ENCODE measurements around the gene TDRD9. TPM values are rescaled to one million over a fixed set of nuclear protein-coding genes. Genes with fewer than 3 reads are reported as not detected.

The TDRD9 gene
- total RNA-seq, 4 donors from 2014 or later, result 0.17 to 1.5 (median 0.31) TPM; not detected in 1

DNA sequence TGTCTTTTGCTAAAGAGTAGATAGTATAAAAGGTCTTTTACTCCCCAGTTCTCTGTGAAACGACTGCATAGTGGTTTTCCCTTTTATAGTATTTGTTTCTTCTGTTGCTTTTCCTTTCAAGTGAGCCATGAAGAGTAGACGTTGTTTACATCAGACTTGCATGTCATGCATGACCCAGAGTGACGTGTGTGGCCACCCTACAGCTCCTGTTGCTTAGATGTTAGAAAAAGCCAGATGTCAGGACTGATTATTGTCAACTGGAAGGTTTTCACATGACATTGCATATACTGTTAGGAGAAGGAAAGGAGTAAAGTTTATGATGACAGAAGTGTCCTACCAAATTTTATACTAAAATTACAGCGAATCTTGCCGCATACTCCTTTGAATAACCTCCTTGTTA, 15.4 kb downstream of the TDRD9 start:
- in situ Hi-C loops (cut with MboI; ENCODE audit: low sequenced_read_pairs in 4 of 4), result no loop called here
- Histone ChIP-seq H3K9me3 (peaks cover 0 to 4% (median 0%) of the 10 kb centered on the region in 3 donors), H3K27me3 (peaks cover 0 to 18% (median 2%) of the 10 kb centered on the region in 3 donors), H3K4me1 (no peaks in the 10 kb centered on the region), H3K27ac (no peak overlapping the region), H3K4me3 (no peak overlapping the region), H3K36me3 (no peaks in the 10 kb centered on the region)
- intact Hi-C loops (cut with DNase I; ENCODE audit: low total_unique reads), result no loop called here
- no peak for TF ChIP-seq POLR2A (IDR thresholded peaks at IDR 0.05)
- TF ChIP-seq CTCF (IDR thresholded peaks at IDR 0.05 in 4 of 5, conservative IDR thresholded peaks at IDR 0.05 in 1 of 5), result no peak
- DNase-seq (no peak), ATAC-seq (no peak)

- Histone ChIP-seq H3K27me3 (peaks cover 0 to 13% (median 2%) of the 10 kb centered on the region in 3 donors), H3K9me3 (peaks cover 0 to 4% (median 0%) of the 10 kb centered on the region in 3 donors), H3K4me3 (no peak overlapping the region), H3K4me1 (no peaks in the 10 kb centered on the region), H3K36me3 (no peaks in the 10 kb centered on the region), H3K27ac (no peak overlapping the region)
- ATAC-seq (no peak), DNase-seq (no peak)
- TF ChIP-seq POLR2A (IDR thresholded peaks at IDR 0.05), result no peak
- TF ChIP-seq CTCF (IDR thresholded peaks at IDR 0.05 in 4 of 5, conservative IDR thresholded peaks at IDR 0.05 in 1 of 5), result no peak
- in situ Hi-C loops (cut with MboI; ENCODE audit: low sequenced_read_pairs in 4 of 4) (no loop called here), intact Hi-C loops (cut with DNase I; ENCODE audit: low total_unique reads) (no loop called here)
These were observed 18.7 kb downstream of the TDRD9 start for GRCh38 chr14:103946975-103947374.

DNA sequence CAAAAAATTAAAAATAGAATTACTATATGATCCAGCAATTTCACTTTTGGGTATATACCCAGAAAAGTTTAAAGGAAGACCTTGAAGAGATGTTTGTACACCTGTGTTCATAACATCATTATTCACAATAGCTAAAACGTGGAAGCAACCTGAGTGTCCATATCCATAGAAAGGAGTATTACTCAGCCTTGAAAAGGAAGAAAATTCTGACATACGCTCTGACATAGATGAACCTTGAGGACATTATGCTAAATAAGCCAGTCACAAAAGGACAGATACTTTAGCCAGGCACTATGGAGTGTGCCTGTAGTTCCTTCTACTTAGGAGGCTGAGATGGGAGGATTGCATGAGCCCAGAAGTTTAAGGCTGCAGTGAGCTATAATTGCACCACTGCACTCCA, 20.2 kb downstream of the TDRD9 start:
- Histone ChIP-seq H3K36me3 (no peaks in the 10 kb centered on the region), H3K4me1 (no peaks in the 10 kb centered on the region), H3K27me3 (peaks cover 0 to 11% (median 2%) of the 10 kb centered on the region in 3 donors), H3K9me3 (peaks cover 0 to 4% (median 0%) of the 10 kb centered on the region in 3 donors), H3K27ac (no peak overlapping the region), H3K4me3 (no peak overlapping the region)
- intact Hi-C loops (cut with DNase I; ENCODE audit: low total_unique reads) (no loop called here), in situ Hi-C loops (cut with MboI; ENCODE audit: low sequenced_read_pairs in 4 of 4) (no loop called here)
- DNase-seq (no peak), ATAC-seq (no peak)
- TF ChIP-seq CTCF (IDR thresholded peaks at IDR 0.05 in 4 of 5, conservative IDR thresholded peaks at IDR 0.05 in 1 of 5) (no peak), POLR2A (IDR thresholded peaks at IDR 0.05) (no peak)

GRCh38 chr14:103949131-103949790, 21.0 kb downstream of the TDRD9 start:
- no peak overlapping the region for H3K4me3 ChIP-seq
- peaks cover 0 to 4% (median 0%) of the 10 kb centered on the region in 3 donors for H3K9me3 ChIP-seq
- no peak for ATAC-seq
- H3K36me3 ChIP-seq, result no peaks in the 10 kb centered on the region
- H3K27me3 ChIP-seq, result peaks cover 0 to 11% (median 2%) of the 10 kb centered on the region in 3 donors
- intact Hi-C loops (cut with DNase I; ENCODE audit: low total_unique reads) (no loop called here), in situ Hi-C loops (cut with MboI; ENCODE audit: low sequenced_read_pairs in 4 of 4) (no loop called here)
- no peak for TF ChIP-seq POLR2A (IDR thresholded peaks at IDR 0.05)
- TF ChIP-seq CTCF (IDR thresholded peaks at IDR 0.05 in 4 of 5, conservative IDR thresholded peaks at IDR 0.05 in 1 of 5), result no peak
- no peak overlapping the region for H3K27ac ChIP-seq
- no peak for DNase-seq
- H3K4me1 ChIP-seq, result no peaks in the 10 kb centered on the region
